ENCODE results near the gene NCLN. TPM values are rescaled to one million over a fixed set of nuclear protein-coding genes. Genes with fewer than 3 reads are reported as not detected.

NCLN gene, protein sequence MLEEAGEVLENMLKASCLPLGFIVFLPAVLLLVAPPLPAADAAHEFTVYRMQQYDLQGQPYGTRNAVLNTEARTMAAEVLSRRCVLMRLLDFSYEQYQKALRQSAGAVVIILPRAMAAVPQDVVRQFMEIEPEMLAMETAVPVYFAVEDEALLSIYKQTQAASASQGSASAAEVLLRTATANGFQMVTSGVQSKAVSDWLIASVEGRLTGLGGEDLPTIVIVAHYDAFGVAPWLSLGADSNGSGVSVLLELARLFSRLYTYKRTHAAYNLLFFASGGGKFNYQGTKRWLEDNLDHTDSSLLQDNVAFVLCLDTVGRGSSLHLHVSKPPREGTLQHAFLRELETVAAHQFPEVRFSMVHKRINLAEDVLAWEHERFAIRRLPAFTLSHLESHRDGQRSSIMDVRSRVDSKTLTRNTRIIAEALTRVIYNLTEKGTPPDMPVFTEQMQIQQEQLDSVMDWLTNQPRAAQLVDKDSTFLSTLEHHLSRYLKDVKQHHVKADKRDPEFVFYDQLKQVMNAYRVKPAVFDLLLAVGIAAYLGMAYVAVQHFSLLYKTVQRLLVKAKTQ
- total RNA-seq, result 47.7 and 49.2 TPM in 2 replicates

DNA sequence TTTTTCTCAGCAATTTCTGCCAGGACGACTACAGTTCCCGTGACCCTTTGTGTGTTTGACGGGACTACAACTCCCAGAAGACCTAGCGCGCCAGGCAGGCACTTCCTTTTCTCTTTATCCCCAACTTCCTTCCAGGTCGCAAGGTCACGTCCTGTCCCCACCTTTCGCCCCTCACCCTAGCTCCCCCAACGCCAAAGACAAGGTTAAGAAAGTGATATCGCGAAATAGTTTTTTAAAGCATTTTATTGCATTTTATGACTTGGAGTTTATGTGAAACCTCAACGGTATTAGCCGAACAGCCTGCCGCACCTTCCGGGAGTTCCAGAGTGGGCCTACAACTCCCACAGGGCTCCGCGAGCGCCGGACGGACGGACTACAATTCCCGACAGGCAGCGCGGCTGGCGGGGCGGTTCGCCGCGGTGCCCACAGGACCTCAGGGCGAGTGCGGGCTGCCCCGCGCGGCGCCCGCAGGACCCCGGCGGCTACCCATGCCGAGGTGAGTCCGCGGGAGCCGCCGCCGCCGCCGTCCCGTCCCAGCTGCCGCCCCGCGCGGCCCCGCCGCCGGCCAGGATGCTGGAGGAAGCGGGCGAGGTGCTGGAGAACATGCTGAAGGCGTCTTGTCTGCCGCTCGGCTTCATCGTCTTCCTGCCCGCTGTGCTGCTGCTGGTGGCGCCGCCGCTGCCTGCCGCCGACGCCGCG lies at the start of gene NCLN:
Gene NCLN (plus strand): TSS at position 470 of the 699 bp plus-strand sequence. CDS start 101 bp downstream, at position 571.

DNA sequence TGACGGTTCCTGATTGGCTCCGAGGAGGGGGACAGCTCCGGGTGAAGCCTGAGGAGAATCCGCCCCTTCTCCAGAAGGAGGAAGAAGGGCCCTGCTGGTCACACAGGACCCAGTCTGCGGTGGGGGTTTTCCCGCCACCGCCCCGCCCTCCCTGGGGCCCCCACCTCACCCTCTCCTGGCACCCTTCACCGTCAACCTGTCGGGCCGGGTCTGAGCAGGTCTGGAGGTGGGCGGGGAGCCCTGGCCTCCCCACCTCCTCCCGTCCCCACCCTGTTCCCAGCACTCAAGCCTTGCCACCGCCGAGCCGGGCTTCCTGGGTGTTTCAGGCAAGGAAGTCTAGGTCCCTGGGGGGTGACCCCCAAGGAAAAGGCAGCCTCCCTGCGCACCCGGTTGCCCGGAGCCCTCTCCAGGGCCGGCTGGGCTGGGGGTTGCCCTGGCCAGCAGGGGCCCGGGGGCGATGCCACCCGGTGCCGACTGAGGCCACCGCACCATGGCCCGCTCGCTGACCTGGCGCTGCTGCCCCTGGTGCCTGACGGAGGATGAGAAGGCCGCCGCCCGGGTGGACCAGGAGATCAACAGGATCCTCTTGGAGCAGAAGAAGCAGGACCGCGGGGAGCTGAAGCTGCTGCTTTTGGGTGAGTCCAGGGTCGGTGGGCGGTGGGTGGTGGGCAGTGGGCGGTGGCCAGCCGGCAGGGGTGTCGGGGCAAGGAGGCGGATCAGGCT lies 49.6 kb upstream of the NCLN start, which contains the start of gene GNA15:
Gene GNA15 (plus strand): TSS at position 73 of the 723 bp plus-strand sequence. CDS start 418 bp downstream, at position 491.

DNA sequence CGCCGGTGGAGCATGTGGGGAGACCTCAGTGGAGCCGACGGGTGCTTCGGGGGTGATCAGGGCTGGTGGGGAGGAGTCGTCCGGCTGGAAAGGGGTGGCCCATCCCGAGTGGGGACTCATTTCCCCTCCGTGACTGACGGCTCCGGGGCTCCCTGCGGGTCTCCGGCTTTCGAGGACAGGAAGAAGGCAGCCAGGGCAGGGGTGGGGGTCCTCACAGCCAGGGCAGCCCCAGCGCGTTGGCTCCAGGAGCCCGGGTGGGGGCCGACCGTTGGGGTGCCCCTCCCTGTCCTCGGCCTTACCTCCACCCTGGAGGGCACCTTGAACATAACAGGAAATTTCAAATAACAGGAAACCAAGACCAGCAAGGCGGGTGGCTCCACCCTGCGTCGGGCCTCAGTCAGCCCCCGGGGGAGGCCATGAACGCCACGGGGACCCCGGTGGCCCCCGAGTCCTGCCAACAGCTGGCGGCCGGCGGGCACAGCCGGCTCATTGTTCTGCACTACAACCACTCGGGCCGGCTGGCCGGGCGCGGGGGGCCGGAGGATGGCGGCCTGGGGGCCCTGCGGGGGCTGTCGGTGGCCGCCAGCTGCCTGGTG lies 7.3 kb upstream of the NCLN start, which contains the start of gene S1PR4:
Gene S1PR4 (plus strand): TSS at position 393 of the 596 bp plus-strand sequence. CDS start 24 bp downstream, at position 417.

DNA sequence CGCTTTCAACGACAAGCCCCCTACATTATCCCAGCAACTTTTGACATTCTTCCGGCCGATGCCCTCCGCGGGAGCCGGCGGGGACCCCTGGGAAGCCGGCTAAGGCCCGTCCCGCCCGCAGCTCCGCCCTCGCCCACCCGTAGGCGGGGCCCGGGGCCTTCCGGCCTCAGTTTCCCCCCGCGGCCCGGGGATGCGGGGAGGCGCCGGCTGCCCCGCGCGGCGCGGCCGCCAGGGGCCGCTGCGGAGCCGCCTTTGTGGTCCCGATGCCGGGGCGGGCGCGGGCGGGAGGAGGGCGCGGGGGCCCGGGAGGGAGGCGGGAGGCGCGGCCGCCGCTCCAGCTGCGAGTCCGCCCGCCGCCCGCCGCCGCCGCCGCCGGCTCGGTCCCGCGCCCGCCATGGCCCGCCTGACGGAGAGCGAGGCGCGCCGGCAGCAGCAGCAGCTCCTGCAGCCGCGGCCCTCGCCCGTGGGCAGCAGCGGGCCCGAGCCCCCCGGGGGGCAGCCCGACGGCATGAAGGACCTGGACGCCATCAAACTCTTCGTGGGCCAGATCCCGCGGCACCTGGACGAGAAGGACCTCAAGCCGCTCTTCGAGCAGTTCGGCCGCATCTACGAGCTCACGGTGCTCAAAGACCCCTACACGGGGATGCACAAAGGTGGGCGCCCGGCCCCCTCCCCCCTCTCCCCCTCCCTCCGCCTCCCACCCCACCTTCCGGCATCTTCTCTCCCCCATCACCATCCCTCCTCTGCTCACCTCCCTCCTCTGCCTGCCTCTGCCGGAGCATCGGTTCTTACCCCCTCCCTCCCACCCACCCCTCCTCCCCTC lies 38.8 kb downstream of the NCLN start, which contains the start of gene CELF5:
Gene CELF5 (plus strand): TSS at position 316 of the 823 bp plus-strand sequence. CDS start 79 bp downstream, at position 395.

Other genes starting within 250 kb of the NCLN start
- gene ZNF77, start 241.0 kb upstream of the NCLN start, total RNA-seq, result 9.7 and 16.3 TPM in 2 replicates
- 4.9 and 7.1 TPM in 2 replicates for gene TLE6, start 208.4 kb upstream of the NCLN start, total RNA-seq
- gene TLE2, start 156.7 kb upstream of the NCLN start, total RNA-seq, result 16.3 and 19.5 TPM in 2 replicates
- 59.9 and 89.3 TPM in 2 replicates for gene TLE5, start 123.4 kb upstream of the NCLN start, total RNA-seq
- 75.0 and 86.3 TPM in 2 replicates for gene GNA11, start 91.6 kb upstream of the NCLN start, total RNA-seq
- gene GNA15, start 49.9 kb upstream of the NCLN start, total RNA-seq, result under 0.01 and 0.15 TPM in 2 replicates
- gene S1PR4, start 7.2 kb upstream of the NCLN start, total RNA-seq, result 1.8 and 2.3 TPM in 2 replicates
- gene CELF5, start 38.7 kb downstream of the NCLN start, total RNA-seq, result under 0.01 TPM in 1 of 2 replicates, not detected in the other
- 20.1 TPM in 2 replicates for gene NFIC, start 180.7 kb downstream of the NCLN start, total RNA-seq